Activated CD8-positive, alpha-beta T cell treated with anti-CD3 and anti-CD28 coated beads for 36 hours (primary cell): Measurements from ENCODE around the gene MAP3K2. TPM values are rescaled to one million over a fixed set of nuclear protein-coding genes. Genes with fewer than 3 reads are reported as not detected.

Source experiments
- ATAC-seq: fragments of 200-7000 bp; cut with Tn5 transposase; one replicate; pipeline ENCODE4 v1.10.0; 2021; ENCODE audit warnings: mild to moderate bottlenecking, moderate library complexity
- CTCF ChIA-PET: fragments of 350-600 bp; sonication (Branson Sonifier 250); formaldehyde crosslinking; loops from one replicate; lab custom pipeline; 2021; ENCODE audit warnings: antibody characterized with exemption; lab: Charles Lee
- POLR2A ChIA-PET: fragments of 350-600 bp; sonication (Branson Sonifier 250); formaldehyde crosslinking; loops from one replicate; lab custom pipeline; 2021; ENCODE audit warnings: antibody characterized with exemption; lab: Charles Lee
- DNase-seq: peaks from one replicate; pipeline ENCODE4 v3.0.0-alpha.2; 2020
- H3K27ac Mint-ChIP-seq: one replicate; pipeline ENCODE4 v1.8.0; 2021; ENCODE audit warnings: mild to moderate bottlenecking, mixed read lengths
- H3K27me3 Mint-ChIP-seq: one replicate; pipeline ENCODE4 v1.8.0; 2021; ENCODE audit warnings: mixed read lengths
- H3K36me3 Mint-ChIP-seq: one replicate; pipeline ENCODE4 v1.8.0; 2021; ENCODE audit warnings: low read depth, mixed read lengths
- H3K4me1 Mint-ChIP-seq: one replicate; pipeline ENCODE4 v1.8.0; 2021; ENCODE audit warnings: low read depth, mixed read lengths
- H3K4me3 Mint-ChIP-seq: one replicate; pipeline ENCODE4 v1.8.0; 2021; ENCODE audit warnings: mild to moderate bottlenecking, moderate library complexity, mixed read lengths
- H3K9me3 Mint-ChIP-seq: one replicate; pipeline ENCODE4 v1.8.0; 2021; ENCODE audit warnings: mixed read lengths
- CTCF ChIP-seq: fragments of 200-600 bp; IDR thresholded peaks from one replicate; pipeline ENCODE4 v1.8.0; 2022; ENCODE audit warnings: antibody characterized with exemption, mild to moderate bottlenecking
- intact Hi-C: fragments of 100-400 bp; cut with micrococcal nuclease; formaldehyde crosslinking; loops from one replicate; pipeline ENCODE4 v1.10.0; 2022
- total RNA-seq, 2 experiments: library from RNA; stranded (reverse); gene quantifications; one replicate each; pipeline ENCODE4 v1.2.3, GENCODE V29; 2021

MAP3K2 gene
- total RNA-seq, 2 experiments from 2014 or later, result 54.7 to 55.5 TPM

DNA sequence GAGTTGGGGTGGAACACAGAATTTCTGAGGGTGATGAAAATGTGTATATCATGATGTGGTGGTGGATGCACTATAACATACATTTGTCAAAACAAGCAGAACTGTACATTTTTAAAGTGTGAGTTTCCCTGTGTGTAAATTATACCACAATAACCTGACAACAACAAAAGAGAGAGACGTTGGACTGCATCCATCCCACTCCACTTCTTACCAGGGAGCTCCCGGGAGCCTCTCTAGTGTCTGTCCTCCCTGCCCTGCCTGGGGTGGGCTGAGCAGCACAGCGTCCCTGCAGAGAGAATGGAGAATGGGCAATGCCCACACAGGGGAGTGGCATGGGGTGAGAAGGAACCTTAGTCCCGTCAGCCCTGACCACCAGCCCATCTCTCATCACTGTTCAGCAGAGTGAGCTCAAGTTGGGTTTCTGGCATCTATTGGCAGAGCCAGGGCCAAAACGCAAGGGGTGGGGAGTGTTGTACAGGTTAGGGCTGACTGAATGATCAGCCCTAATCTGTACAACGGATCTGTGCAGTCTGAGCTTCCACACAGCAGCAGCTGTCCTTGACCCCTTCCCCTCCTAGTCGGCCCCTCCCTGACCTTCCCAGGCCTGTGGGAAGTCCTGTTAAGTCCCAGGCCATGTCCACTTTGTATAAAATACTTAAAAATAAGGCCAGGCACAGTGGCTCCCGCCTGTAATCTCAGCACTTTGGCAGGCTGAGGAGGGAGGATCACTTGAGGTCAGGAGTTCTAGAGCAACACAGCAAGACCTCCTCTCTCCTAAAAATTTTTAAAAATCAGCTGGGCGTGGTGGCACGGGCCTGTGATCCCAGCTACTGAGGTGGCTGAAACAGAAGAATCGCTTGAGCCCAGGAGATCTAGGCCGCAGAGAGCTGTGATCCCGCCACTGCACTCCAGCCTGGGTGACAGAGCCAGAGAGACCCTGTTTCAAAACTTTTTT is 27.1 kb upstream of the MAP3K2 start:
- ChIA-PET POLR2A (interaction anchor here (1.1 to 1.8 kb wide), 4 partner anchors 24 to 55 kb away, joined by 3 to 5 read pairs (median 4); no protein-coding TSS in a partner anchor), CTCF (interaction anchor here (0.6 to 3.3 kb wide), 22 partner anchors 10 to 218 kb away, joined by 3 to 21 read pairs (median 6); partner anchors contain the start of genes ERCC3 and MAP3K2)
- Mint-ChIP-seq H3K4me3 (no peak overlapping the region), H3K36me3 (no peaks in the 10 kb centered on the region), H3K4me1 (peaks cover 39% of the 10 kb centered on the region), H3K27ac (no peak overlapping the region), H3K9me3 (no peaks in the 10 kb centered on the region), H3K27me3 (peaks cover 5% of the 10 kb centered on the region)
- DNase-seq (no peak), ATAC-seq (no peak)
- intact Hi-C loops, result no loop called here
- no peak for TF ChIP-seq CTCF

- POLR2A ChIA-PET, result interaction anchor here (1.2 kb wide), 1 partner anchor 28 kb away, joined by 3 read pairs; no protein-coding TSS in a partner anchor
- Mint-ChIP-seq H3K27me3 (peaks cover 5% of the 10 kb centered on the region), H3K27ac (no peak overlapping the region), H3K9me3 (no peaks in the 10 kb centered on the region), H3K4me1 (peaks cover 41% of the 10 kb centered on the region), H3K36me3 (no peaks in the 10 kb centered on the region), H3K4me3 (no peak overlapping the region)
- intact Hi-C loops, result no loop called here
- CTCF ChIA-PET, result interaction anchor here (0.7 to 3.3 kb wide), 8 partner anchors 11 to 120 kb away, joined by 3 to 21 read pairs (median 8); partner anchors contain the start of gene ERCC3
- DNase-seq (no peak), ATAC-seq (no peak)
- TF ChIP-seq CTCF, result no peak
These were observed 26.2 kb upstream of the MAP3K2 start for GRCh38 chr2:127413782-127414637.

- intact Hi-C loops, result no loop called here
These were observed 25.4 kb upstream of the MAP3K2 start for GRCh38 chr2:127413200-127413599.

More at GRCh38 chr2:127413200-127413599, 25.4 kb upstream of the MAP3K2 start:
- ATAC-seq (no peak), DNase-seq (no peak)
- Mint-ChIP-seq H3K4me1 (peaks cover 41% of the 10 kb centered on the region), H3K27ac (no peak overlapping the region), H3K36me3 (no peaks in the 10 kb centered on the region), H3K27me3 (peaks cover 5% of the 10 kb centered on the region), H3K9me3 (no peaks in the 10 kb centered on the region), H3K4me3 (no peak overlapping the region)
- no peak for TF ChIP-seq CTCF
- POLR2A ChIA-PET, result no interaction called here
- CTCF ChIA-PET, result interaction anchor here (1.0 kb wide), 1 partner anchor 24 kb away, joined by 3 read pairs; no protein-coding TSS in a partner anchor
